Osteoblast (primary cell): Measurements from ENCODE around the gene EIF1AD. TPM values are rescaled to one million over a fixed set of nuclear protein-coding genes. Genes with fewer than 3 reads are reported as not detected.

Source experiments
- DNase-seq: peaks from one replicate; pipeline ENCODE4 v3.0.0; 2011; ENCODE audit warnings: low spot score, mixed read lengths; ENCODE audit not compliant: insufficient read length; ENCODE audit errors: missing footprints
- H2AFZ ChIP-seq: 2 replicates; pipeline ENCODE4 v1.6.0; 2011; ENCODE audit warnings: mild to moderate bottlenecking, low read length
- H3K27ac ChIP-seq: 2 replicates; pipeline ENCODE4 v1.5.1; 2011; ENCODE audit warnings: mild to moderate bottlenecking, low read depth, low read length, moderate library complexity
- H3K27me3 ChIP-seq: 2 replicates; pipeline ENCODE4 v1.6.0; 2012; ENCODE audit warnings: mild to moderate bottlenecking, control low read depth, inconsistent platforms, low read length, moderate library complexity; ENCODE audit not compliant: insufficient read depth
- H3K36me3 ChIP-seq: 2 replicates; pipeline ENCODE4 v1.5.1; 2011; ENCODE audit warnings: mild to moderate bottlenecking, low read length, control low read depth, moderate library complexity; ENCODE audit not compliant: insufficient read depth
- H3K4me1 ChIP-seq: 2 replicates; pipeline ENCODE4 v1.5.1; 2011; ENCODE audit warnings: mild to moderate bottlenecking, low read length, control low read depth, moderate library complexity; ENCODE audit not compliant: insufficient read depth
- H3K4me2 ChIP-seq: 2 replicates; pipeline ENCODE4 v1.6.0; 2011; ENCODE audit warnings: mild to moderate bottlenecking, low read length; ENCODE audit not compliant: insufficient read depth
- H3K4me3 ChIP-seq: fragments of 200-600 bp; sonication (generic); 3 replicates; pipeline ENCODE4 v1.5.1; 2012; ENCODE audit warnings: mild to moderate bottlenecking, low read length, inconsistent platforms; ENCODE audit not compliant: insufficient read depth
- H3K79me2 ChIP-seq: 2 replicates; pipeline ENCODE4 v1.6.0; 2012; ENCODE audit warnings: mild to moderate bottlenecking, low read length, control low read depth, inconsistent platforms; ENCODE audit not compliant: insufficient read depth
- H3K9me3 ChIP-seq: 2 replicates; pipeline ENCODE4 v1.5.1; 2011; ENCODE audit warnings: low read depth, low read length, control low read depth
- H4K20me1 ChIP-seq: 2 replicates; pipeline ENCODE4 v1.6.0; 2012; ENCODE audit warnings: mild to moderate bottlenecking, low read length, control low read depth; ENCODE audit not compliant: insufficient read depth
- CTCF ChIP-seq: IDR thresholded peaks from 2 replicates; pipeline ENCODE4 v1.5.1; 2011; ENCODE audit warnings: mild to moderate bottlenecking, low read depth, low read length, moderate library complexity; ENCODE audit errors: extremely low read depth
- total RNA-seq: library from RNA; depleted of rRNA; stranded (reverse); fragments of >200 nt; gene quantifications from 2 replicates; pipeline ENCODE4 v1.2.3, GENCODE V29; 2012

EIF1AD gene
- total RNA-seq, 1 donor, result 28.6 TPM

- Histone ChIP-seq H3K36me3 (peaks cover 69% of the 10 kb centered on the region), H3K4me2 (no peak overlapping the region), H3K4me3 (no peak overlapping the region), H3K9me3 (no peaks in the 10 kb centered on the region), H2AFZ (no peak overlapping the region), H3K79me2 (peaks cover 8% of the 10 kb centered on the region), H4K20me1 (peaks cover 4% of the 10 kb centered on the region), H3K27ac (no peak overlapping the region), H3K4me1 (no peaks in the 10 kb centered on the region), H3K27me3 (no peaks in the 10 kb centered on the region)
- no peak for TF ChIP-seq CTCF
- DNase-seq, result peak; percentile 93
These were observed 28.4 kb downstream of the EIF1AD start for GRCh38 chr11:65973439-65974110.

- Histone ChIP-seq H2AFZ (no peak overlapping the region), H3K9me3 (no peaks in the 10 kb centered on the region), H3K27ac (no peak overlapping the region), H3K36me3 (peaks cover 63% of the 10 kb centered on the region), H3K4me1 (no peaks in the 10 kb centered on the region), H3K79me2 (peaks cover 14% of the 10 kb centered on the region), H3K4me2 (no peak overlapping the region), H3K27me3 (no peaks in the 10 kb centered on the region), H3K4me3 (no peak overlapping the region), H4K20me1 (peaks cover 8% of the 10 kb centered on the region)
- no peak for TF ChIP-seq CTCF
- DNase-seq, result no peak
These were observed 29.8 kb downstream of the EIF1AD start for GRCh38 chr11:65972116-65972515.

GRCh38 chr11:65968600-65969482, 33.1 kb downstream of the EIF1AD start:
- H3K9me3 ChIP-seq, result no peaks in the 10 kb centered on the region
- peak; percentile 35 for DNase-seq
- no peak overlapping the region for H3K4me2 ChIP-seq
- no peak overlapping the region for H2AFZ ChIP-seq
- H3K36me3 ChIP-seq, result peaks cover 76% of the 10 kb centered on the region
- peaks cover under 1% of the 10 kb centered on the region for H3K4me1 ChIP-seq
- H3K27ac ChIP-seq, result no peak overlapping the region
- no peak overlapping the region for H3K4me3 ChIP-seq
- H3K79me2 ChIP-seq, result peaks cover 38% of the 10 kb centered on the region
- peaks cover 12% of the 10 kb centered on the region for H4K20me1 ChIP-seq
- H3K27me3 ChIP-seq, result no peaks in the 10 kb centered on the region
- no peak for TF ChIP-seq CTCF

- Histone ChIP-seq H3K4me2 (no peak overlapping the region), H3K4me3 (no peak overlapping the region), H4K20me1 (peaks cover 23% of the 10 kb centered on the region), H3K36me3 (peaks cover 67% of the 10 kb centered on the region), H3K79me2 (peaks cover 52% of the 10 kb centered on the region), H3K9me3 (no peaks in the 10 kb centered on the region), H3K27me3 (no peaks in the 10 kb centered on the region), H2AFZ (no peak overlapping the region), H3K27ac (no peak overlapping the region), H3K4me1 (peaks cover 14% of the 10 kb centered on the region)
- DNase-seq, result peak; percentile 46
- TF ChIP-seq CTCF, result no peak
These were observed 34.5 kb downstream of the EIF1AD start for GRCh38 chr11:65967329-65967934.
